Measurements from ENCODE around the gene TCEAL4.

Gene TCEAL4

GRCh38 chrX:103585411-103586313 lies at the start of gene TCEAL4:
TSS of gene TCEAL4 (plus strand) at chrX:103585515. CDS start at chrX:103586676, 1,161 bp downstream.
- H3K27ac Mint-ChIP-seq = peak within 1 kb of the TSS; percentile 84 to 95
- peak; percentile 8 to 15 for DNase-seq
- no peaks in the 10 kb centered on the region for H3K9me3 Mint-ChIP-seq
- ATAC-seq = peak; percentile 89
- no peaks in the 10 kb centered on the region for H3K27me3 Mint-ChIP-seq
- H3K4me3 Mint-ChIP-seq = peak within 1 kb of the TSS; percentile 88 to 90
- H3K4me1 Mint-ChIP-seq = peaks cover 8% of the 10 kb centered on the region

- no peak for ATAC-seq
- no peak for DNase-seq
- Mint-ChIP-seq H3K4me1 (peaks cover 7% of the 10 kb centered on the region), H3K9me3 (no peaks in the 10 kb centered on the region), H3K4me3 (no peak overlapping the region), H3K27me3 (peaks cover 7% of the 10 kb centered on the region), H3K27ac (no peak overlapping the region)
These were observed 49.2 kb upstream of the TCEAL4 start for GRCh38 chrX:103536071-103536470.

- Mint-ChIP-seq H3K4me1 (peaks cover 7% of the 10 kb centered on the region), H3K27me3 (peaks cover 7% of the 10 kb centered on the region), H3K27ac (no peak overlapping the region), H3K4me3 (no peak overlapping the region), H3K9me3 (no peaks in the 10 kb centered on the region)
- DNase-seq = no peak
- ATAC-seq = no peak
These were observed 48.6 kb upstream of the TCEAL4 start for GRCh38 chrX:103536732-103537131.

GRCh38 chrX:103537871-103538387 lies 47.4 kb upstream of the TCEAL4 start:
- no peak for ATAC-seq
- peaks cover 7% of the 10 kb centered on the region for H3K4me1 Mint-ChIP-seq
- no peak overlapping the region for H3K4me3 Mint-ChIP-seq

GRCh38 chrX:103538728-103539127 lies 46.6 kb upstream of the TCEAL4 start:
- Mint-ChIP-seq H3K27me3 (peaks cover 4% of the 10 kb centered on the region), H3K9me3 (no peaks in the 10 kb centered on the region), H3K27ac (no peak overlapping the region), H3K4me3 (no peak overlapping the region), H3K4me1 (peaks cover 3% of the 10 kb centered on the region)
- no peak for ATAC-seq
- no peak for DNase-seq

More at GRCh38 chrX:103537871-103538387, 47.4 kb upstream of the TCEAL4 start:
- DNase-seq = no peak
- Mint-ChIP-seq H3K9me3 (no peaks in the 10 kb centered on the region), H3K27ac (no peak overlapping the region), H3K27me3 (peaks cover 7% of the 10 kb centered on the region)

- Mint-ChIP-seq H3K27me3 (no peaks in the 10 kb centered on the region), H3K4me3 (no peak overlapping the region), H3K9me3 (no peaks in the 10 kb centered on the region), H3K27ac (no peak overlapping the region), H3K4me1 (no peaks in the 10 kb centered on the region)
- DNase-seq = no peak
- ATAC-seq = no peak
These were observed 45.6 kb upstream of the TCEAL4 start for GRCh38 chrX:103539695-103540094.

GRCh38 chrX:103540145-103540544 lies 45.2 kb upstream of the TCEAL4 start:
- no peak for ATAC-seq
- Mint-ChIP-seq H3K4me1 (no peaks in the 10 kb centered on the region), H3K9me3 (no peaks in the 10 kb centered on the region), H3K27me3 (no peaks in the 10 kb centered on the region), H3K4me3 (no peak overlapping the region), H3K27ac (no peak overlapping the region)
- DNase-seq = no peak

- H3K9me3 Mint-ChIP-seq = no peaks in the 10 kb centered on the region
- ATAC-seq (no peak), DNase-seq (no peak)
- no peaks in the 10 kb centered on the region for H3K27me3 Mint-ChIP-seq
- H3K4me3 Mint-ChIP-seq = no peak overlapping the region
- H3K4me1 Mint-ChIP-seq = peaks cover 5% of the 10 kb centered on the region
- no peak overlapping the region for H3K27ac Mint-ChIP-seq
These were observed 35.4 kb upstream of the TCEAL4 start for GRCh38 chrX:103549916-103550315.

GRCh38 chrX:103550415-103551051 lies 34.8 kb upstream of the TCEAL4 start:
- no peak for ATAC-seq
- no peak overlapping the region for H3K4me3 Mint-ChIP-seq
- H3K27ac Mint-ChIP-seq = no peak overlapping the region

GRCh38 chrX:103552236-103552635 lies 33.1 kb upstream of the TCEAL4 start:
- DNase-seq = no peak
- no peak overlapping the region for H3K4me3 Mint-ChIP-seq
- no peaks in the 10 kb centered on the region for H3K9me3 Mint-ChIP-seq
- H3K27me3 Mint-ChIP-seq = no peaks in the 10 kb centered on the region
- no peak for ATAC-seq
- H3K4me1 Mint-ChIP-seq = peaks cover 5% of the 10 kb centered on the region
- no peak overlapping the region for H3K27ac Mint-ChIP-seq

More at GRCh38 chrX:103550415-103551051, 34.8 kb upstream of the TCEAL4 start:
- Mint-ChIP-seq H3K4me1 (peaks cover 5% of the 10 kb centered on the region), H3K9me3 (no peaks in the 10 kb centered on the region), H3K27me3 (no peaks in the 10 kb centered on the region)
- DNase-seq = no peak

GRCh38 chrX:103554687-103555424 lies 30.5 kb upstream of the TCEAL4 start:
- Mint-ChIP-seq H3K9me3 (no peaks in the 10 kb centered on the region), H3K27ac (peak overlapping the region; percentile 94 to 98), H3K4me3 (peak overlapping the region; percentile 85 to 92), H3K27me3 (no peaks in the 10 kb centered on the region), H3K4me1 (peaks cover 5% of the 10 kb centered on the region)
- DNase-seq = peak; percentile 52 to 71
- peak; percentile 90 for ATAC-seq

GRCh38 chrX:103556963-103557612 lies 28.2 kb upstream of the TCEAL4 start:
- Mint-ChIP-seq H3K27me3 (no peaks in the 10 kb centered on the region), H3K27ac (no peak overlapping the region), H3K9me3 (no peaks in the 10 kb centered on the region), H3K4me3 (no peak overlapping the region), H3K4me1 (no peaks in the 10 kb centered on the region)
- DNase-seq (no peak), ATAC-seq (no peak)

- DNase-seq = no peak
These were observed 25.1 kb upstream of the TCEAL4 start for GRCh38 chrX:103560256-103560655.

GRCh38 chrX:103562801-103563200 lies 22.5 kb upstream of the TCEAL4 start:
- Mint-ChIP-seq H3K27ac (no peak overlapping the region), H3K27me3 (no peaks in the 10 kb centered on the region), H3K4me1 (no peaks in the 10 kb centered on the region), H3K9me3 (no peaks in the 10 kb centered on the region), H3K4me3 (no peak overlapping the region)
- ATAC-seq (no peak), DNase-seq (no peak)

More at GRCh38 chrX:103560256-103560655, 25.1 kb upstream of the TCEAL4 start:
- Mint-ChIP-seq H3K4me1 (no peaks in the 10 kb centered on the region), H3K27me3 (no peaks in the 10 kb centered on the region), H3K9me3 (no peaks in the 10 kb centered on the region), H3K4me3 (no peak overlapping the region), H3K27ac (no peak overlapping the region)
- no peak for ATAC-seq

GRCh38 chrX:103565197-103565596 lies 20.1 kb upstream of the TCEAL4 start:
- DNase-seq = no peak
- H3K4me1 Mint-ChIP-seq = no peaks in the 10 kb centered on the region
- ATAC-seq = no peak
- H3K4me3 Mint-ChIP-seq = no peak overlapping the region
- no peak overlapping the region for H3K27ac Mint-ChIP-seq
- H3K27me3 Mint-ChIP-seq = no peaks in the 10 kb centered on the region
- H3K9me3 Mint-ChIP-seq = no peaks in the 10 kb centered on the region
